HG03060 (cell line): ENCODE measurements around the gene DPYD.

Experiments
- ATAC-seq: cut with Tn5 transposase; IDR thresholded peaks from one replicate; pipeline ENCODE4 v1.9.1; 2021; ENCODE audit warnings: low read depth, moderate number of reproducible peaks; ENCODE audit not compliant: unreplicated experiment

Gene DPYD

GRCh38 chr1:97730271-97730670, 190.6 kb downstream of the DPYD start:
- ATAC-seq = no peak

- ATAC-seq = no peak
Measured at GRCh38 chr1:97728436-97728835, 192.4 kb downstream of the DPYD start.

GRCh38 chr1:97727029-97727428, 193.8 kb downstream of the DPYD start:
- ATAC-seq = no peak

- no peak for ATAC-seq
Measured at GRCh38 chr1:97726386-97726785, 194.4 kb downstream of the DPYD start.

- no peak for ATAC-seq
Measured at GRCh38 chr1:97721221-97721620, 199.6 kb downstream of the DPYD start.

- ATAC-seq = no peak
Measured at GRCh38 chr1:97712980-97713379, 207.9 kb downstream of the DPYD start.

- ATAC-seq = no peak
Measured at GRCh38 chr1:97711858-97712257, 209.0 kb downstream of the DPYD start.

GRCh38 chr1:97693601-97694000, 227.2 kb downstream of the DPYD start:
- ATAC-seq = no peak

- ATAC-seq = no peak
Measured at GRCh38 chr1:97691325-97691724, 229.5 kb downstream of the DPYD start.

GRCh38 chr1:97685360-97685759, 235.5 kb downstream of the DPYD start:
- no peak for ATAC-seq

GRCh38 chr1:97680894-97681293, 239.9 kb downstream of the DPYD start:
- no peak for ATAC-seq

GRCh38 chr1:97680470-97680869, 240.4 kb downstream of the DPYD start:
- ATAC-seq = no peak

GRCh38 chr1:97677702-97678101, 243.1 kb downstream of the DPYD start:
- no peak for ATAC-seq

- ATAC-seq = no peak
Measured at GRCh38 chr1:97674517-97674916, 246.3 kb downstream of the DPYD start.

GRCh38 chr1:97668945-97669344, 251.9 kb downstream of the DPYD start:
- no peak for ATAC-seq

GRCh38 chr1:97660431-97661105, 260.3 kb downstream of the DPYD start:
- no peak for ATAC-seq

GRCh38 chr1:97654876-97655585, 265.8 kb downstream of the DPYD start:
- ATAC-seq = no peak

- ATAC-seq = no peak
Measured at GRCh38 chr1:97651250-97651649, 269.6 kb downstream of the DPYD start.

GRCh38 chr1:97649591-97649990, 271.2 kb downstream of the DPYD start:
- ATAC-seq = no peak

- no peak for ATAC-seq
Measured at GRCh38 chr1:97647776-97648175, 273.1 kb downstream of the DPYD start.

- ATAC-seq = no peak
Measured at GRCh38 chr1:97646071-97646470, 274.8 kb downstream of the DPYD start.

- ATAC-seq = no peak
Measured at GRCh38 chr1:97640677-97641076, 280.2 kb downstream of the DPYD start.
